Stimulated activated CD4-positive, alpha-beta T cell treated with anti-CD3 and anti-CD28 coated beads, Interleukin-1b, Interleukin-23, amount 100 ng/mL, for 24 hours (primary cell): ENCODE results near the gene PLCB4.

Source experiments
- DNase-seq, 4 experiments: peaks; one replicate each; pipeline ENCODE4 v3.0.0-alpha.2; 2020; ENCODE audit warnings: low read depth in 4 of 4, low spot score in 1 of 4

Gene PLCB4

DNA sequence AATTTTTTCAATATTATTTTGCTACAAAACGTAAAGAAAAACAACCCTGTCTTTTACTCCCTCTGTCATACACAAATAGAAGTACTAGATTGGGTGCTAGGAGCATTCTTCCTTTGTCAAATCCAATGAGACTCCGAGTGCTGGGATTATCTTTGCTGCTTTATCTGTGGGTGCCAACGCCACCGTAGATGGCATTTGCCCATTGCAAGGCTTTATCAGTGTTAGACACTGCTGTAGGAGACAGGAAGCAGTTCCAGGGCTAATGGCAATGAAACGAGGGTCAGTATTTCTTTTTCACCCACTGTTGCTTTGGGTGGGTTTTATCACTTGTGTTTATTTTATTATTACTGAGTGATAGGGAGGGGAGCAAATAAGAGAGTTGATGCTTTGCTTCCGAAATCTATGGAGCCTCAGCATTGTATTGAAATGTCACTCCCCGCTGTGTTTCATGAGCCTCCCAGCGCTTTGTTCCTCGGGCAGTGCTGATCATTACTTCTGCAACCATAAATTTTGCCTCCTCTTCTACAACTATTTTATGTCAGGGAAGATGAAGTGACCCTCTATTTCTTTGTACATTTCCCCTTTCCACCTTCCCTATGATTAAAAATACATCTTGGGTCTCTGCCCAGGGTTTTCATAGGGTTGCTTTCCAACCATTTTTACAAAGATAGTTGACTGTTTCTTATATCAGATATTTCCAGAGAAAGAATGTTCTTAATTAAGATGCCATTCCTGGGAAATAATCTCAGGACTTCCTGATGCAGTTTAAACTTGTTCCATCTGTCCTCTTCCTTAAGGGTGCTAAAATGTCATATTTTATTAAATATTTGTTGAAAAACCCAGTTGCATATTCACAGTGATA is 358.8 kb downstream of the PLCB4 start:
- no peak for DNase-seq

DNA sequence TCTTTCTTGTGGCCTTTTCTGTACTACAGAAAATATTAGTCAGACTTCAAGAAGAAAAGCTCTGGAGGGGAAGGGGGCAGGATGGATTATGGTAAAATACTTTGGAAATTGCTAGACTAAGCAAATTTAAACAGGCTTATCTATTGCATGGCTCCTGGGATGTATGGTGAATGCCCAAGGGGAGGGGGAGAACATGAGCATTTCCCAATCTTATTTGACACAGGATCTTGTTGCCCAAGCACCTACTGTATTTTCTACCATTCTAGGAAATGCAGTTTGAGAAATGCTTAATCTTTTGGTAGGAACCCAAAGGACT is 359.4 kb downstream of the PLCB4 start:
- DNase-seq: no peak

DNA sequence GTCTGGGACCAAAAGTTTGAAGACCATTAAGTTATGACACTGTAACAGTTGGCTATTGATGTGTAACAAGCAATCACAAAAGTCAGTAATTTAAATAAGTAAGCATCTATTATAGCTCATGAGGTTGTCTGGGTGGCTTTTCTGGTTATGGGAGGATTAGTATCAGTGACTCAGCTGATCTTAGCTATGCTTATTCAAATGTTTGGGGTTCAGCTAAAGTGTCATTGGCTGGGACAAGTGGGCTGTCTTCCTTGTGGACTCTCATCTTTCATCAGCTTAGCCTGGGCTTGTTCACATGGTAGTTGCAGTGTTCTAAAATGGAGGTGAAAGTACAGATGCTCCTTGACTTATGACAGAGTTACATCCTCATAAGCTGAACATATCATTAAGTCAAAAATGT is 370.9 kb downstream of the PLCB4 start:
- DNase-seq: no peak

DNA sequence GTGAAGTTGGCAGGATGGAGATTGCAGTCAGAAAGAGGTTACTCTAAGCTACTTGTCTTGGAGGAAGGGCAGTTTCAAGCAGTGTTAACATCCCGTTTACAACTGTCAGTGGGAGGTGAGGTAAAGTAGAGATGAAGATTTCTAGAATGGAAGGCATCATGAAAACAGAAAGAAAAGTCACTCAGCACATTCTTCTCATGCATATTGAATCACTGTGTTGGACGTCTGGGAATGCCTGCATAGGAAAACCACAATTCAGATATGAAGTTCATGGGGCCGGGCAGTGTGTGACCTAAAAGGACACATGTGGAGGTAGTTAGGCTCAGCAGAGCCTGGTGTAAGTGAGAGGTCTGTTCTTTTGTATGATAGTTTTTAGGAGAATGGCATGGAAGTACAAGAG is 372.0 kb downstream of the PLCB4 start:
- DNase-seq: no peak

DNA sequence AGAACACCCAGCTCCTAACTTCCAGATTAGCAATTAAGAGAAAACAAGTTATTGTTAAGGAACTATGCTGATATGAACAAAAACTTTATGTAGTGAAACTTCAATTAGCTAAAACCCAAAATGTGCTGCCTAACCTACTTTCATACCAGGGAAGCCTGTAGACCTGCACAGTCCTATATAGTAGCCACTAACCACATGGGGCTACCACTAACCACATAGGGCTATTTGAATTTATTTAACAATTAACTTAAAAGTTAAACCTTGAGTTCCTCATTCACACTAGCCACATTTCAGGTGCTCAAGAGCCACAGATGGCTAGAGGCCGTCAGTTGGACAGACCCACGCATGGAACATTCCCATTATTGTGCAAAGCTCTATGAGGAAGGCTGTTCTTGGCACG is 373.1 kb downstream of the PLCB4 start:
- DNase-seq: no peak

DNA sequence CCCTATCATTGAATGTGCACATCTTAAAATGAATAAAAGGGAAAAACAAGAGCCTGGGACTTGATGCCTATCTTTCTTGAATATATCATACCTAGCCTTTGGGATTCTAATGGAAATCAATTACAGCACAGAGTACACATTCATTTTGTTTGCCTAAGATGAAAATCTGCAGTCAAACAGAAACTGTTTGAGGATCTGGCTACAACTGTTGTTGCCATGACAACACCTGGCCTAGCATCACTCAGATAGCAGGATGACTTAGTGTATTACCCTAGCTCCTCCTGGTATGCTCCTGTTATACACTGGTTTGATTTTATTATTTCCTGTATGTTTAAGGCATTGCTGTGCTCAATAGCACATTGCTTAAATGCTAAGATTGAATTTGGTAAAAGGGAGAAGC is 374.0 kb downstream of the PLCB4 start:
- no peak for DNase-seq

DNA sequence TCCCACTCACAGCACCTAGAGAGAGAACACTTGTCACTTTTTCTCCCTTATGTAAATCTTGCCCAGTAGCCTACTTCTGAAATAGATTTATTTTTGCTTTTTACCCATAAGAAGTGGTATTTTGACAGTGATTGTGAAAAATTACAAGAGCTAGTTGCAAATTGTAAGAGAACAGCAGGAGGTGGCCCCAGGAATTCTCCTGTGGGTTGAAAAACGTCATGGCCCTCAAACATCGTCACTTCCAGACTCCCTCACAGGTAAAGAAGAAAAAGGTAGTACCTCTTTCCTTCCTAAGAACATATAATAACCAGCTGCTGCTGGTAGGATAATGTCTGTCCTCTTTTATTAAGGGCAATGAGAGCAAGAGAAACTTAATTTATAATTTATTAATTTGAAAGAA is 376.0 kb downstream of the PLCB4 start:
- DNase-seq: no peak

DNA sequence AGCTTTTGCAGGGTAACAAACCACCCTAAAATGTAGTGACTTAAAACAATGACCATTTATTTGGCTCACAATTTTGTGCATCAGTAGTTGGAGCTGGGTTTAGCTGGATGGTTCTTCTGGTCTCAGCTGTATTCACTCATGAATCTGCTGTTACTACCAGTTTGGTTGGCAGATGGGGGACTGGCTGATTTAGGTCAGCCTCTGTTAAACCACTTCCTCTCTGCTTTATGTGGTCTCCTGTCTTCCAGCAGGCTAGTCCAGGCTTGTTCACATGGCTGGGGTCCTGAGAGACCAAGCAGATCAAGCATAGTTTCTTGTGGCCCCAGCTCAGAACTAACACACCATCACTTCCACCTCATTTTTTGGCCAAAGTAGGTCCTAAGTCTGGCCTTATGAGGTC is 378.3 kb downstream of the PLCB4 start:
- DNase-seq: no peak

DNA sequence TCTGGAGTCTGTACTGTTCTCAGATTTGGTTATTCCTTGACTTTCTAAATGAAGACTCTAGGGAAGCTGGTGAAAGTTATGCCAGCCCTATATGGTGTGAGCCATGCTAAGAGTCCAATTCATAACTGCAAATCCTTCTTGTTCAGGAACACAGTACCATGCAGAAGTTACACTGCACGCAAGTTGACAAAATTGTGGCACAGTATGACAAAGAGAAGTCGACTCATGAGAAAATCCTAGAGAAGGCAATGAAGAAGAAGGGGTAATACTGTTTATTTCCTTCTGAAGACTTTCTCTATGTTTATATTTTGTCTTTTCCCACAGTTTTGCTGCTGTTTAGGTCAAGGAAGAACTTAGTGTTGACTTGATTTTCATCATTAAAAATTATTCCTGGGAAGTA is 384.3 kb downstream of the PLCB4 start:
- no peak for DNase-seq

DNA sequence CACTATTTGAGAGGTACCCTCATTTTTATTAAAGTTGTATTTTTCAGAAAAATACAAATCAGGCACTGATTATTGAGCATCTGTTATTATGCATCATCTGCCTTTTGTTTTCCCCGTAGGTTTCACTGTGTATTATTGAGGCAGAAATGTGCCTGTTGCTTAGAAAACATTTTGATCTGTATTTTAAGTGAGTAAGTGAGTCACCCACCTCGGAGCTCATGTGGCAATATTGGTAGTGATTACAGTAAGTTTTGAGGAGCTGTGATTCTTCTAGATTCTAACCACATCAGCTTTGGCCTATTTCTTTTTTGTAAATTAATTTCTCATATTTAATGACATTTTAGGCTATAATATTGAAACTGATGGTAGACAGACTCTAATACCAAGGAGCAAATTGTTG is 385.9 kb downstream of the PLCB4 start:
- no peak for DNase-seq

DNA sequence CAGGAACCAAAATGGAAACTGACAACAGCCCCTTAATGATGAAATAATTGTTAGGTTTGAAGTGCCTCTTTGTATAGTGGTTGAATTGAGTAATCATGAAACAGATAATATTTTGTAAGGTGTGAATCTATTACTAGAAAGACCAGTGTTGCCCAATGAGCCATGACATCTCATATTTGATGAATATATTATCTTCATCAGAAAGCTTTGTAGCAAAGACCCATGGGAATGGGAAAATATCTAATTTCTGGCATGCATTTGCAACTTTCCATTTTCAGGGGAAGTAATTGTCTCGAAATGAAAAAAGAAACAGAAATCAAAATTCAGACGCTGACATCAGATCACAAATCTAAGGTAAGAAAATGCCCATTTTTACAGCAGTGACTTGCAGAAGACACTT is 388.2 kb downstream of the PLCB4 start:
- DNase-seq: no peak

DNA sequence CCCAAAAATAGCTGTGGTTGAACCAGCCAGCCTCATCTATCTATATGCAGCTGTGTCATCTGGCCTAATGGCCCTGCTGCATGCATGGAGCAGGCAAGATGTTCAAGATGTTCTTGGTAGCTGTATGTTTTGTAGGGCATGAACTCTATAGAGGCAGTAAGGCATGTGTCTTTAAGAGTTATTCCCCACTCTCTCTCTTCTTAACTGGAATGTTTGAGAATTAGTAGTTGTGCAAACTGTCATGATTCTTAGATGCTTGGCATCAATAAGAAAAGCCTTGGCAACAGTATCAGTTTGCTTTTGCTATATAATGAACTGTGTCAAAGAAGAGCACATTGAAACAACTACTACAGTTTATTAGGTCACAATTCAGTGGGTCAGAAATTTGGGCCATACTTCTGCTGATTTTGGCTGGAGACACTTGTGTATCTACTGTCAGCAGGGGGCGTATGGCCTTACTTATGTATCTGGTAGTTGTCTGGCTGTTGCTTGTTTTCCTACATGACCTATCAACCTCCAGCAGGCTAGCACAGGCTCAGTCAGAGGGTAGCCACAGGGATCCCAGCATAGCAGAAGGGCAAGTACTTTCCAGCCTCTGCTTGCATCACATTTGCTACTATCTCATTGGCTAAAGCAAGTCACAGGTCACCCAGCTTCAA is 389.4 kb downstream of the PLCB4 start:
- DNase-seq: no peak

DNA sequence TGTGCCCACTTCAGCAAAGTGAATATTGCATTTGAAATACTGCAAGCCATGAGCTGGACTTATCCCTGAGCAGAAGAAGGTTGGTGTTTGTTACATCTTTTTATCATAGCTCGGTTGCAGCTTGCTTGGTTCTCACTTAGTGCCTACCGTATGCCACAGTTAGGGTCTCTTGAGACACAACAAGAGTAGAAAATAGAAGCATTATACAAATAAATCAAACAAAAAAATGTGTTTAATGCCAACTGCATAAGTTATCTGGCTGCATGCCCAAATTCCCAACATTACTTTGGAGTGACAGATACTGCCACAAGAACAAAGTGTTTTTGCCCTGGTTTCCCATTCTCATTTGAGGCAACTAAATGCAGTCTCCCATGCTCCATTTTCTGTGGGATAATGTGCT is 391.6 kb downstream of the PLCB4 start:
- DNase-seq: no peak

DNA sequence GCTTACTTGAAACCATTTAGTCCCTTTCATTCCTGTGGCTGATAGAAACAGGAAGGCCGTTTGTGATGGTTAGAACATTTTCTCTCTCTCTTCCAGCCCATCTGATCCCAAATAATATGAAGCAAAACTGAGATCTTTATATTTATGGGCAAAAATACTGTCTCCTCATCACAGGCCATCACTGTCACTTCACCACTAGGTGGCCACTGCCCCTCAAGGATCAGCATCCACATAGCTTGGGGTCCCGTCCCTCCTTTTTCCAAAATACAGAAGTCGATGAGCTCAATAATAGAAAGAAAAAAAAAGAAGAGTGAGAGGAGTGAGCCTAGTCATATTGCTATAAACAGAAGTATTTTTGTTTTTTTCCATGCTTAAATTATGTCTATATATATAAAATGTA is 399.1 kb downstream of the PLCB4 start:
- no peak for DNase-seq

DNA sequence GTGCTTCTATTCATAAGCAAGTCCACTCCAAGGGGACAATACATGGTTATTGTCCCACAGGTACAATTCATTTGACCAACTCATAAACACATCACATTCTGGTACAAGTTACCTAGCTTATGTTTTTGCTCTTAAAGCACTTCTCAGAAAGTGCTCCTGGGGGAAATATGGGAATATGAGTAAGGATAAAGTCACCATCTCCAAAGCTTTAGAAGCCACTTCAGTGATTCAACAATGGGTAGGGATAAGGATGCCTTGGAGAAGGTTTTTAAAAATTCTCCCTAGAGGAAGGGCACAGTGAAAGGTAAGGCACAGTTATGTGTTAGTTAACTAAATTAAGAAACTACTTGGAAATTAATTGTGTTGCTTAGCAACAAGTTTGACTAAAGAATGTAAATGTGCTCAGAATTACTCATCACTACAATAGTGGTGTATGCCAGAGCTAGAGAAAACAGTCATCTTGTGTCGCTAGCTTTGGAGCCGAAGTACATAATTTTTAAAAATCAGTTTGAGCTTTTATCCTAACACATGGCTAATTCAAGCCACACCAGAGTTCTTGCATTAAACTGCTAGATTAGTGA is 406.0 kb downstream of the PLCB4 start:
- no peak for DNase-seq

DNA sequence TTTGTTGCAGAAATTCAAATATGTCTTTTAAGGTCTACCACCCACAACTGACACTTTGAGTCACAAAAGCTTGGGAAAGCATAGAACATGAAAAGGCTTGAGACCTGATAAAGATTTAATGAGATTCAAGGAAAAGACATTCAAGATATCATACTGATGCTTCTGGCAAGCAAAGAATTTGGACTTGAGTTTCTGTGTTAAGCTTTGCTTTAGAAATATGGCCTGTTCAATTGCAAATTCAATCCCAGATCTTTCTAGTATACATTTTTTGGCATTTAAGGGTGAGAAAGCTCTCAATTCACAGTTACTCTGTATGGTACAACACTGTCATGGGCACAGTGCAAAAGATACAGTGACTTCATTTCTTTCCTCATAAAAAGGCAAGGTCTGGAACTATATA is 406.6 kb downstream of the PLCB4 start:
- DNase-seq: no peak

DNA sequence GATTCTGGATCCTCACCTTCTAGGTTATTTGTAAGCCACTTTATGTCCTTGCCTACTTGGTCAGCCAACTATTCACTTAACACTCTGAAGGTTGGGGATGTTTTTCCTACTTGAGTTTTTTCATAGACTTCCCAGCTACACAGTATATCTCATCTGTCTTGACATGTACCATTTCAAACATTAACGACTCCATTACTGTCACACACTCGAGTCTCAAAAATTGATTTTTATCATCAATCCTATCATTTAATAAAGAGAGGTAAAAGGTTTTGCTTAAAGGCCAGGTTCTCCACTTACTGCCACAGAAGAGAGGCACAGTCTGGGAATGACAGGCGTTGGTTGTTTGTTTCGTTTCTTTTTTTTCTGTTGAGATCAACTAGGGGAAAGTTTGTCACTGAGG is 407.3 kb downstream of the PLCB4 start:
- no peak for DNase-seq

DNA sequence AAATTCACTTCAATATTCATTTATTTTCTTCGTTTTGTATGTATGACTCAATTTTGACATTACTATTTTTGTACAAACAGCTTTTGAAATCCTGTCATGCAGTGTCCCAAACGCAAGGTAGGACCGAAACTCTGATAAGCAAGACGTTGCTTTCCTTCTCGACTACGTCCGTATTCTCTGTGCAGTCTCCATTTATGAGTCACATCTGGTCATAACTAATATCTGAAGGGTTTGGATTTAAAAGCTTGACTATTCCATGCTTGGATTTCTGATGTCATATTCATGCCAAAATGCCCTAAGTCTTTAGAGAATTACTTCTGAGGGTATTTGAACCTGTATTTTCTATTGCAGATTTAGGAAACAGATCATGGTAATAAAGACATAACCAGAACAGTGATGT is 407.8 kb downstream of the PLCB4 start:
- DNase-seq: no peak

DNA sequence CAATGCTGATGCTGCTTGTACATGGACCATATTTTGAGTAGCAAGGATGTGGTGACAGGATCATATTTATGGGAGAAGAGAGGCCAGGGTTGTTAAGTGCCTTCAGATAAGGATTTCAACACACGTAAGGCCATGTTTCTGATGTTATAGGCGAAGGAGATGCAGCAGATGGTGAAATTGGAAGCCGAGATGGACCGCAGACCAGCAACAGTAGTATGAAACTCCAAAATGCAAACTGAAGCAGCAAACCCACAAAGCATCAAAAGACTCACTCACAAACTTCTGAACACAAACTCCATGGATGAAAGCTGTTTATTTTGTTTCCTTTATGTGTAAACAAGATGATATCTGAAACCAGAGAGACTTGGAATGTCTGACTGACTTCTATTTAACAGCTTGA is 409.9 kb downstream of the PLCB4 start:
- no peak for DNase-seq

DNA sequence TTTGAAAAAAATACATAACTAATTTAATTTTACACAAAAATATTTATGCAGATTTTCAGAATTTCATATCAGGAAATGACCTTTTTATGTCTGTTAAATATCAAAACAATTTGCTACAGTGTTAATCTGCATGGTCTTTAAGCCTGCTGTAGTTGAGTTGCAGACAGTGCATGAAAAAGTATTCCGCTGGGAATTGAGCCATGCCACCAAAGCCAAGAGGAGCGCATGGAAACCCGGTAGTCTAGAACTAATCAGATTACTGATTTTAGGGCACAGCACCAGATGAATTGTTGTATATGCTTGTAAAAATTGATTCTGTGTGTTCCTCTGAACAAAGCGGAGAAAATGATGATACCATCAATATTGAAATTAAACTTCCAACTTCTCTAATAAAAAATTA is 411.2 kb downstream of the PLCB4 start:
- no peak for DNase-seq

DNA sequence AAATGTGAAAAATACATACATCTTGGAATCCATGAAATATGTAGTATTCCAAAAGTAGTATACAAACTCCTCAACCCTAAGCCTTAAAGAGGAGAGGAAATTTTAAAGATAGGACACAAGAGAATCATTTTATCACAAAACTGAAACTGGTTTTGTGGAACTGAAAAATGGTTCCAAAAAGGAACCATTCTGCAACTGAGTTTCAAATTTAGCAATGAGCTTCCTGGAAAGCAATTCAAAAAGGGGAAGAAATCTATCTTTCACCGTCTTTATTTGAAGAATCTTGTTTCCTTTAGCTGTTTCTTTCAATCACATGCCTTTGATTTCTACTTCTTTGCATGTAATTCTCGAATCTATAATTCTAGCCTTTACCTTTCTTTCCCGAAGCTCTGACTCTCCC is 413.3 kb downstream of the PLCB4 start:
- no peak for DNase-seq

DNA sequence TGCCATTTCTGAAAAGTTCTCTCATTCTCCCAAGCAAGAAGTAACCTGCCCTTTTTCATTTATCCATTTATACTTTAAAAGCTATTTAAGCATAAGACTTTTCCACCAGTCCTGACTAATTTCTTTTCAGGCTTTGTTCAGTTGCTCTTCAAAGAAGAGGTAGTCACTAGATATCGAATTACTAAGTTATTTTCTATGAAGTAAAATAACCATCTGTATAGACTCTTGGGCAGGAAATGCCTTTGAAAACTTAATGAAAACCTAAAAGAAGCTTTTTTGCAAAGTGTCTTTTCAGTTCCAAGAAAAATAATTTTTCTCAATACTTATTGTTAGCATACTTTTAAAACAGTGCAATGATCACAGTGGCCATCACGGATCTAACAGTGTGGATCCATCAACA is 414.2 kb downstream of the PLCB4 start:
- no peak for DNase-seq
